Hepatocyte (in vitro differentiated cells): ENCODE data around the gene NR4A1. TPM values are rescaled to one million over a fixed set of nuclear protein-coding genes. Genes with fewer than 3 reads are reported as not detected.

ENCODE experiments used
- DNase-seq: peaks from one replicate; pipeline ENCODE4 v3.0.0-alpha.2; 2016; ENCODE audit warnings: low spot score
- H2AFZ ChIP-seq: fragments of 200-600 bp; sonication (generic); 2 replicates; pipeline ENCODE4 v1.6.0; 2016; ENCODE audit warnings: antibody characterized with exemption, mild to moderate bottlenecking
- H3K27ac ChIP-seq: fragments of 200-600 bp; sonication (generic); 2 replicates; pipeline ENCODE4 v1.5.1; 2016; ENCODE audit warnings: mild to moderate bottlenecking
- H3K27me3 ChIP-seq: fragments of 200-600 bp; sonication (generic); 2 replicates; pipeline ENCODE4 v1.6.1; 2016
- H3K36me3 ChIP-seq: fragments of 200-600 bp; sonication (generic); replicated peaks from 2 replicates; pipeline ENCODE4 v1.5.1; 2016; ENCODE audit warnings: low read depth; ENCODE audit not compliant: insufficient read depth
- H3K4me1 ChIP-seq: fragments of 200-600 bp; sonication (generic); 2 replicates; pipeline ENCODE4 v1.5.1; 2016; ENCODE audit warnings: mild to moderate bottlenecking, moderate library complexity; ENCODE audit not compliant: insufficient read depth
- H3K4me2 ChIP-seq: fragments of 200-600 bp; sonication (generic); 2 replicates; pipeline ENCODE4 v1.6.0; 2016
- H3K4me3 ChIP-seq: fragments of 200-600 bp; sonication (generic); 2 replicates; pipeline ENCODE4 v1.5.1; 2016; ENCODE audit warnings: mild to moderate bottlenecking
- H3K79me2 ChIP-seq: fragments of 200-600 bp; sonication (generic); 2 replicates; pipeline ENCODE4 v1.6.0; 2017; ENCODE audit warnings: mild to moderate bottlenecking
- H3K9me2 ChIP-seq: fragments of 200-600 bp; sonication (generic); replicated peaks from 2 replicates; pipeline ENCODE4 v1.6.0; 2017; ENCODE audit warnings: mild to moderate bottlenecking; ENCODE audit not compliant: insufficient read depth
- H3K9me3 ChIP-seq: fragments of 200-600 bp; sonication (generic); 2 replicates; pipeline ENCODE4 v1.5.1; 2016; ENCODE audit warnings: low read depth, mild to moderate bottlenecking
- H4K20me1 ChIP-seq: fragments of 200-600 bp; sonication (generic); 2 replicates; pipeline ENCODE4 v1.6.0; 2016; ENCODE audit warnings: mild to moderate bottlenecking; ENCODE audit not compliant: insufficient read depth, poor library complexity, severe bottlenecking
- EZH2 ChIP-seq: fragments of 200-600 bp; sonication (generic); IDR thresholded peaks from 2 replicates; pipeline ENCODE4 v1.6.1; 2016; ENCODE audit warnings: antibody characterized with exemption, mild to moderate bottlenecking, borderline replicate concordance
- EZH2phosphoT487 ChIP-seq: fragments of 200-600 bp; sonication (generic); IDR thresholded peaks from one replicate; pipeline ENCODE4 v1.6.1; 2018; ENCODE audit warnings: antibody characterized with exemption, mild to moderate bottlenecking, low read depth, moderate library complexity; ENCODE audit not compliant: unreplicated experiment, severe bottlenecking
- WGBS: methylation state at CpG from one replicate; pipeline ENCODE4 v1.1.6; 2016; ENCODE audit warnings: low lambda C conversion rate; ENCODE audit errors: missing lambda C conversion rate; 5-methylcytosine and 5-hydroxymethylcytosine counted together
- polyA plus RNA-seq: library from polyadenylated mRNA; unstranded; fragments of >200 nt; fragmentation: Nextera tagmentation; extraction: Ambion mirVana; gene quantifications from 2 replicates; pipeline ENCODE4 v1.2.1, GENCODE V29; 2016
- total RNA-seq: library from RNA; depleted of rRNA; stranded (reverse); fragments of >200 nt; gene quantifications from 2 replicates; pipeline ENCODE4 v1.2.3, GENCODE V29; 2014
- TF ChIP-seq, protein P1 (sequence below): fragments of 200-600 bp; sonication (generic); IDR thresholded peaks from 2 replicates; pipeline ENCODE4 v1.5.1; 2016; ENCODE audit warnings: antibody characterized with exemption, mild to moderate bottlenecking; ENCODE audit not compliant: poor library complexity

Gene NR4A1
- total and polyA plus RNA-seq, 2 experiments from 2014 or later: 39.2 to 131 TPM

DNA sequence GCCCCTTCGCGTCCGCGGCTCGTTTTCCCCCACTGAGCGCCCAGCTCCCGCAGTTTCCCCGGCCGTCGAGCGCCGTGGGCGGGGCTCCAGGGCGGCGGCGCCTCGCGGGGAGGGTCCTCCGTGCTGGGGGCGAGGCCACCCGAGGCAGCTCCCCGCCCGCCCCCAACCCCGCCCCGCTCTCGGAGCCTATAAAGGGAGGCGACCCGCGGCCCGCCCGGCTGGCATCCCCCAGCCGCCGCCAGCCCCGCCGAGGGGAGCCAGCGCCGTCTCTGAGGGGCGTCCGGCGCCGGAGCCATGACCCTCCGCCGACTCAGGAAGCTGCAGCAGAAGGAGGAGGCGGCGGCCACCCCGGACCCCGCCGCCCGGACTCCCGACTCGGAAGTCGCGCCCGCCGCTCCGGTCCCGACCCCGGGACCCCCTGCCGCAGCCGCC lies 44.5 kb upstream of the NR4A1 start, which contains the start of gene TAMALIN:
Gene TAMALIN, plus strand, starts transcription at position 221 of the 432 bp plus-strand sequence. Its CDS starts 74 bp downstream, at position 295.
- TF ChIP-seq EZH2phosphoT487 (no peak), EZH2 (no peak)
- TF ChIP-seq, protein P1, sequence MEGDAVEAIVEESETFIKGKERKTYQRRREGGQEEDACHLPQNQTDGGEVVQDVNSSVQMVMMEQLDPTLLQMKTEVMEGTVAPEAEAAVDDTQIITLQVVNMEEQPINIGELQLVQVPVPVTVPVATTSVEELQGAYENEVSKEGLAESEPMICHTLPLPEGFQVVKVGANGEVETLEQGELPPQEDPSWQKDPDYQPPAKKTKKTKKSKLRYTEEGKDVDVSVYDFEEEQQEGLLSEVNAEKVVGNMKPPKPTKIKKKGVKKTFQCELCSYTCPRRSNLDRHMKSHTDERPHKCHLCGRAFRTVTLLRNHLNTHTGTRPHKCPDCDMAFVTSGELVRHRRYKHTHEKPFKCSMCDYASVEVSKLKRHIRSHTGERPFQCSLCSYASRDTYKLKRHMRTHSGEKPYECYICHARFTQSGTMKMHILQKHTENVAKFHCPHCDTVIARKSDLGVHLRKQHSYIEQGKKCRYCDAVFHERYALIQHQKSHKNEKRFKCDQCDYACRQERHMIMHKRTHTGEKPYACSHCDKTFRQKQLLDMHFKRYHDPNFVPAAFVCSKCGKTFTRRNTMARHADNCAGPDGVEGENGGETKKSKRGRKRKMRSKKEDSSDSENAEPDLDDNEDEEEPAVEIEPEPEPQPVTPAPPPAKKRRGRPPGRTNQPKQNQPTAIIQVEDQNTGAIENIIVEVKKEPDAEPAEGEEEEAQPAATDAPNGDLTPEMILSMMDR: no peak
- Histone ChIP-seq H3K9me2 (no peaks in the 10 kb centered on the region), H3K27me3 (peaks cover 30% of the 10 kb centered on the region), H3K4me3 (peak within 1 kb of the TSS; percentile 52), H3K36me3 (no peaks in the 10 kb centered on the region), H3K4me1 (peaks cover 20% of the 10 kb centered on the region), H2AFZ (peak within 1 kb of the TSS; percentile 78), H3K79me2 (no peaks in the 10 kb centered on the region), H3K27ac (no peak within 1 kb of the TSS), H3K9me3 (no peaks in the 10 kb centered on the region), H4K20me1 (no peaks in the 10 kb centered on the region), H3K4me2 (peak within 1 kb of the TSS; percentile 98)
- DNase-seq: peak; percentile 80
- WGBS: 4% methylated on average over 9 of the region's 60 CpGs

DNA sequence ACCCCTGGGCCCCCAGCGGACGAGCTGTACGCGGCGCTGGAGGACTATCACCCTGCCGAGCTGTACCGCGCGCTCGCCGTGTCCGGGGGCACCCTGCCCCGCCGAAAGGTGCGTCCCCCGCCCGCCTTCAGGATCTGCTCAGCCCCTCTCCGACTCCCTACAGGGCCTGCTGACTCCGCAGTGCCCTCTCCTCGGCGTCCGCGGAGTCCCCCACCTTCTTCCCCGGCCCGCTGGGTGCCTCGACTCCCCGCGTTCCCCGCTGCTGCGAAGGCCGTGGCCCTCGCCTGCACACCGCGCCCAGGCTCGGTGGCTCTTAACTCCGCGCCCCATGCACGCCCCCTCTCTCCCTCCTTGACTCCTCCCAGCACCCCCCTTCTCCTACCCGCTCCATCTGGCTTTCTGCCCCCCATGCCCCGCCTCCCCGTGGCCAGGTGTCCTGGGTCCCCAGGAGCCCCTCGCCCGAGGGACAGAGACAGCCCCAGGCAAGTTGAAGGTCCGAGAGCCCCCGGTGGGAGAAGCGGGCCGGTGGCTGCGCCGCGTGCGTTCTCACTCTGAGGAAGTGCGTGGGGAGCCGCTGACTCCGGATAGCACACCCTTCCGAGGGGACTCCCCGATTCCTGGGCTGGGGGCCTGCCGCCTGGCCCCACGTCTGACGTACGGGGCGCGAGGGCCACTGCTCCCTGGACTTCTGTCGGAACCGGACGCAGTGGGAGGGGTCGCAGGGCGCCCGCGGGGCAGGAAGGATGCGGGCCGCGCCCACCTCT lies 43.9 kb upstream of the NR4A1 start:
- H3K9me2 ChIP-seq: no peaks in the 10 kb centered on the region
- no peaks in the 10 kb centered on the region for H4K20me1 ChIP-seq
- no peaks in the 10 kb centered on the region for H3K9me3 ChIP-seq
- 13% methylated on average over 27 of the region's 72 CpGs for WGBS
- H3K4me3 ChIP-seq: peak overlapping the region; percentile 52
- no peak overlapping the region for H3K27ac ChIP-seq
- no peaks in the 10 kb centered on the region for H3K36me3 ChIP-seq
- peaks cover 20% of the 10 kb centered on the region for H3K4me1 ChIP-seq
- peak overlapping the region; percentile 98 for H3K4me2 ChIP-seq
- no peak for DNase-seq
- H3K27me3 ChIP-seq: peaks cover 30% of the 10 kb centered on the region
- TF ChIP-seq, protein P1: no peak
- peak; percentile 75 for TF ChIP-seq EZH2
- H3K79me2 ChIP-seq: no peaks in the 10 kb centered on the region
- H2AFZ ChIP-seq: peak overlapping the region; percentile 35

DNA sequence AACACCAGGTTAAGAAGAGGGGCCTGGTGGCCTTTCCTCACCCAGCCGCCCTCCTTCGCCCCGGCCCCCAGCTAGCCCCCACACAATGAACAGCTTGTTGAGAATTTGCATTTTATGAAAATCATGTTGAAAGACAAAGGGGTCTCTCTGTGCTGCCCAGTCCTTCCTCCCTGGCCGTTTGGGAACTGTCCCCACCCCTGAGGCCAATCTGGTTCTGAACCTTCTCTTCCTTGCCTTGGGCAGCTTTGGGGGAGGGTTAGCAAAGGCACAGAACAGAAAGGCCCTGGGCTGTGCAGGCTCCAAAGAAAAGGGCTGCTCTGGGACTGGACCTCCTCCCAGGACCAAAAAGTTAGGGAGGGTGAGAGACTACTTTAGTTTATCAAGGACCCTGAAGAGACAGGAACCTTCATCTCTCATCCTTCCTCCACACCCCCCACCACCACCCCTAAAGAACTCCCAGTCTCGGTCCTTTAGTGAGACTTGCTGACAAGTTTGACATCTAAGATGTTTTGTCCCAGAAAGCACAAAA lies 43.2 kb upstream of the NR4A1 start:
- no peaks in the 10 kb centered on the region for H3K79me2 ChIP-seq
- H3K4me2 ChIP-seq: peak overlapping the region; percentile 98
- peaks cover 30% of the 10 kb centered on the region for H3K27me3 ChIP-seq
- H3K9me2 ChIP-seq: no peaks in the 10 kb centered on the region
- TF ChIP-seq EZH2phosphoT487 (no peak), EZH2 (no peak)
- TF ChIP-seq, protein P1: no peak
- WGBS: 63% methylated on average over 5 of the region's 5 CpGs
- peak overlapping the region; percentile 52 for H3K4me3 ChIP-seq
- DNase-seq: no peak
- no peaks in the 10 kb centered on the region for H4K20me1 ChIP-seq
- H3K4me1 ChIP-seq: peaks cover 20% of the 10 kb centered on the region
- H3K27ac ChIP-seq: no peak overlapping the region
- H3K36me3 ChIP-seq: no peaks in the 10 kb centered on the region
- no peak overlapping the region for H2AFZ ChIP-seq
- no peaks in the 10 kb centered on the region for H3K9me3 ChIP-seq
